Measurements from ENCODE around the gene TSR2.

Gene TSR2

GRCh38 chrX:54435121-54435520 is 5.1 kb upstream of the TSR2 start:
- FAIRE-seq (no peak), DNase-seq (ENCODE audit: insufficient read length, low spot score) (no peak)
- no peak for TF ChIP-seq CTCF (IDR thresholded peaks at IDR 0.05; ENCODE audit: insufficient read depth, missing control alignments)

GRCh38 chrX:54442790-54443189 is 2.6 kb downstream of the TSR2 start:
- FAIRE-seq (no peak), DNase-seq (ENCODE audit: insufficient read length, low spot score) (no peak)
- no peak for TF ChIP-seq CTCF (IDR thresholded peaks at IDR 0.05; ENCODE audit: insufficient read depth, missing control alignments)

GRCh38 chrX:54444752-54445151 is 4.5 kb downstream of the TSR2 start:
- no peak for TF ChIP-seq CTCF (IDR thresholded peaks at IDR 0.05; ENCODE audit: insufficient read depth, missing control alignments)
- FAIRE-seq (no peak), DNase-seq (ENCODE audit: insufficient read length, low spot score) (no peak)

- no peak for TF ChIP-seq CTCF (IDR thresholded peaks at IDR 0.05; ENCODE audit: insufficient read depth, missing control alignments)
- DNase-seq (ENCODE audit: insufficient read length, low spot score) (no peak), FAIRE-seq (no peak)
These were observed 5.9 kb downstream of the TSR2 start for GRCh38 chrX:54446084-54446483.

- DNase-seq (ENCODE audit: insufficient read length, low spot score), result no peak
- FAIRE-seq, result no peak
- no peak for TF ChIP-seq CTCF (IDR thresholded peaks at IDR 0.05; ENCODE audit: insufficient read depth, missing control alignments)
These were observed 7.3 kb downstream of the TSR2 start for GRCh38 chrX:54447461-54447860.

- FAIRE-seq, result no peak
- TF ChIP-seq CTCF (IDR thresholded peaks at IDR 0.05; ENCODE audit: insufficient read depth, missing control alignments), result no peak
- no peak for DNase-seq (ENCODE audit: insufficient read length, low spot score)
These were observed 9.7 kb downstream of the TSR2 start for GRCh38 chrX:54449929-54450328.

- DNase-seq (ENCODE audit: insufficient read length, low spot score) (no peak), FAIRE-seq (no peak)
- no peak for TF ChIP-seq CTCF (IDR thresholded peaks at IDR 0.05; ENCODE audit: insufficient read depth, missing control alignments)
These were observed 12.7 kb downstream of the TSR2 start for GRCh38 chrX:54452920-54453319.

Measured in D721Med (cell line).